Stimulated activated CD4-positive, alpha-beta T cell treated with anti-CD3 and anti-CD28 coated beads, Interleukin-1b, Interleukin-23, amount 100 ng/mL, for 48 hours (primary cell): Measurements from ENCODE around the gene KRTAP20-1.

Source experiments
- DNase-seq: peaks from one replicate; pipeline ENCODE4 v3.0.0-alpha.2; 2020

Gene KRTAP20-1

GRCh38 chr21:30652891-30653290, 36.7 kb downstream of the KRTAP20-1 start:
- DNase-seq, result no peak
